OCI-M1 (cell line): Measurements from ENCODE around the gene BLID.

ENCODE experiments used
- DNase-seq: peaks from one replicate; lab custom pipeline; 2025; lab: John Stamatoyannopoulos, UW

BLID gene

GRCh38 chr11:122115524-122116379 lies at the start of gene BLID:
BLID (minus strand) TSS chr11:122116215; CDS start chr11:122115922, 293 bp downstream.
- DNase-seq: peak; percentile 62

GRCh38 chr11:122163053-122163819 lies 47.2 kb upstream of the BLID start:
- DNase-seq: no peak

GRCh38 chr11:122162095-122162494 lies 46.1 kb upstream of the BLID start:
- DNase-seq: no peak

- no peak for DNase-seq
Measured at GRCh38 chr11:122160841-122161590, 45.0 kb upstream of the BLID start.

- no peak for DNase-seq
Measured at GRCh38 chr11:122159861-122160260, 43.8 kb upstream of the BLID start.

- DNase-seq: no peak
Measured at GRCh38 chr11:122159173-122159721, 43.2 kb upstream of the BLID start.

GRCh38 chr11:122158171-122158570 lies 42.2 kb upstream of the BLID start:
- DNase-seq: no peak

- DNase-seq: peak; percentile 53
Measured at GRCh38 chr11:122157653-122158161, 41.7 kb upstream of the BLID start.

- DNase-seq: no peak
Measured at GRCh38 chr11:122156940-122157382, 40.9 kb upstream of the BLID start.

GRCh38 chr11:122155765-122156527 lies 39.9 kb upstream of the BLID start:
- no peak for DNase-seq

GRCh38 chr11:122154994-122155393 lies 39.0 kb upstream of the BLID start:
- no peak for DNase-seq

- DNase-seq: no peak
Measured at GRCh38 chr11:122154227-122154626, 38.2 kb upstream of the BLID start.

- no peak for DNase-seq
Measured at GRCh38 chr11:122153746-122154145, 37.7 kb upstream of the BLID start.

- no peak for DNase-seq
Measured at GRCh38 chr11:122150216-122151124, 34.5 kb upstream of the BLID start.

GRCh38 chr11:122149202-122149601 lies 33.2 kb upstream of the BLID start:
- DNase-seq: no peak

GRCh38 chr11:122146475-122146874 lies 30.5 kb upstream of the BLID start:
- DNase-seq: no peak

- DNase-seq: no peak
Measured at GRCh38 chr11:122145715-122146274, 29.8 kb upstream of the BLID start.

GRCh38 chr11:122144752-122145151 lies 28.7 kb upstream of the BLID start:
- no peak for DNase-seq

- DNase-seq: no peak
Measured at GRCh38 chr11:122141725-122142124, 25.7 kb upstream of the BLID start.

GRCh38 chr11:122140500-122140899 lies 24.5 kb upstream of the BLID start:
- DNase-seq: no peak
